Mucosa of stomach (tissue), 1 donor: ENCODE data around the gene SPEG.

Experiments used
- H3K27me3 ChIP-seq: one replicate; pipeline ENCODE4 v1.7.0; 2013; ENCODE audit warnings: mild to moderate bottlenecking, low read length; ENCODE audit not compliant: control insufficient read depth, insufficient read depth
- H3K36me3 ChIP-seq: one replicate; pipeline ENCODE4 v1.7.0; 2013; ENCODE audit warnings: low read length; ENCODE audit not compliant: control insufficient read depth, insufficient read depth
- H3K4me1 ChIP-seq: one replicate; pipeline ENCODE4 v1.7.0; 2013; ENCODE audit warnings: mild to moderate bottlenecking, low read length; ENCODE audit not compliant: control insufficient read depth, insufficient read depth
- H3K4me3 ChIP-seq: one replicate; pipeline ENCODE4 v1.7.0; 2013; ENCODE audit warnings: low read length
- H3K9ac ChIP-seq: one replicate; pipeline ENCODE4 v1.7.0; 2013; ENCODE audit warnings: mild to moderate bottlenecking, low read length, moderate library complexity
- H3K9me3 ChIP-seq: one replicate; pipeline ENCODE4 v1.7.0; 2013; ENCODE audit warnings: mild to moderate bottlenecking, low read length, moderate library complexity; ENCODE audit not compliant: control insufficient read depth
- donor health status: Pancreatic carcinoma.

The SPEG gene

DNA sequence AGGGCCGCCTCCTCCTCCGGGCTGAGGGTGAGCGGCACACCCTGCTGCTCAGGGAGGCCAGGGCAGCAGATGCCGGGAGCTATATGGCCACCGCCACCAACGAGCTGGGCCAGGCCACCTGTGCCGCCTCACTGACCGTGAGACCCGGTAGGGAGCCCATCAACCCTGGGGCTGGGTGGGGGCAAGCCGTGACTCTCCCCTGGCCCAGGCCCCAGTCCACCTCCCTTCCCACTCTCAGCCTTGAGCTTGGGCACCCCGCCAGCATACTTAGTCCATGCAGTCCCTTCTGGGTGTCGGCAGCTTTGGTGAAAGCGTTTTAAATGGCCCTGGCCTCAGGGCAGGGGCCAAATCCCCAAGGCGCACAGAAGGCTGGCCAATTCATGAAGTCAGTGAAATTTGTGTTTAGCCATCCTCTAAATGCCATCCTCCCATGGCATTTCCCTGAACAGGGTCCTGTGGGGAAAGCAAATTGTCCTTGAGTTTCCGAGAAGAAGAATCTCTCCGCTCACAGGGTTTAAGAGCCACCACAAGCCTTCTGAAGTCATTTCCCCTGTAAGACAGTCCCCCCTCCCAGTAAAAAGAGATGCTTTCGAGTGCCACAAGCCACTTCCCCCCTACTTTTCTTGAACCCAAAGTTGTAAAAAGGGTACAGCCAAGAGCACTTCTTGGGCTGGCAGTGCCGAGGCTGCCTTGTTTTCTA is 17.2 kb downstream of the SPEG start:
- Histone ChIP-seq H3K4me1 (peaks cover 5% of the 10 kb centered on the region), H3K9ac (no peak overlapping the region), H3K9me3 (no peaks in the 10 kb centered on the region), H3K27me3 (peaks cover 46% of the 10 kb centered on the region), H3K4me3 (no peak overlapping the region), H3K36me3 (no peaks in the 10 kb centered on the region)

DNA sequence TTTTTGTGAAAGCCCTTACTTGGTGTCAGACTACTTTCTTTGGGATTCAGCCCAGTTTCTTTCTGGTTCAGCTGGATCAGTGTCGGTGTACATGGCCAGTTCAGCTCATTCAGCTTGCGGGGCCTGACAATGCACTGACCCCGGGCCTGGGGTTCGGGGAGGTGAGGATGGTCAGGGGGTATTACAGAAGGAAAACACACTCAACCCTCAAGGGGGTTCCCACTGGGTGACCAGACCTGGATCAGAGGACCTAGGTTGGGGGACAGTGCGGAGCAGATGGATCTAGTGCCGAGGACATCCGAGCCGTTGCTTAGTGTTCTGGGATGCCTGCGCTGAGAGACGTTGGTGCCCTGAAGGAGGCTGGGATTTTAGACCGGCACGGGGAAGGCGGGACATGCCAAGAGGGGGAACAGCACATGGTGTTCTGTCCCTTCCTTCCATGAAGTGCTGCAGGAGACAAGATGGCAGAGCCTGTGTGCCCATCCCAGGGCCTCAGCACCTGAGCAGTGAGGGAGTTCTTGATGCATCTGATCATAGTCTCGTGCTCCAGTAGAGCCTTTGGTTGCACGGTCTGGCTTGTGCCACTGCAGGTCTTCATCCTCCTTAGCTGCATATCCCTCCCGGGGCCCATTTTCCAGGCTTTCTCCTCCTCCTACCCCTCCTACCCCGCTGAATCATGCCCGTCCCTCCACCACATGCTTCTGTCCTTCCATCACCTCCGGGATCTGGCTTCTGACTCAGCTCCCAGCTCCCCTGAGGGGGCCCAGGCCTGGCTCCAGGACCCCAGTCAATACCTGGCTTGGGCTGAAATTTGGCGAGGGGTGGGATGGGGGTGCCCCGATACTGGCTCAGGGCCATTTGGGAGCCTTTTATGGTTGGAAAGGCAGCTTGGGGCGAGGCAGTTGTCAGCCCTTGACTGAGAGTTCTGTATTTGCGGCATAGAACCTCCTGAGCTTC is 18.0 kb downstream of the SPEG start:
- Histone ChIP-seq H3K9ac (no peak overlapping the region), H3K4me1 (peaks cover 5% of the 10 kb centered on the region), H3K9me3 (no peaks in the 10 kb centered on the region), H3K36me3 (no peaks in the 10 kb centered on the region), H3K27me3 (peaks cover 38% of the 10 kb centered on the region), H3K4me3 (no peak overlapping the region)

DNA sequence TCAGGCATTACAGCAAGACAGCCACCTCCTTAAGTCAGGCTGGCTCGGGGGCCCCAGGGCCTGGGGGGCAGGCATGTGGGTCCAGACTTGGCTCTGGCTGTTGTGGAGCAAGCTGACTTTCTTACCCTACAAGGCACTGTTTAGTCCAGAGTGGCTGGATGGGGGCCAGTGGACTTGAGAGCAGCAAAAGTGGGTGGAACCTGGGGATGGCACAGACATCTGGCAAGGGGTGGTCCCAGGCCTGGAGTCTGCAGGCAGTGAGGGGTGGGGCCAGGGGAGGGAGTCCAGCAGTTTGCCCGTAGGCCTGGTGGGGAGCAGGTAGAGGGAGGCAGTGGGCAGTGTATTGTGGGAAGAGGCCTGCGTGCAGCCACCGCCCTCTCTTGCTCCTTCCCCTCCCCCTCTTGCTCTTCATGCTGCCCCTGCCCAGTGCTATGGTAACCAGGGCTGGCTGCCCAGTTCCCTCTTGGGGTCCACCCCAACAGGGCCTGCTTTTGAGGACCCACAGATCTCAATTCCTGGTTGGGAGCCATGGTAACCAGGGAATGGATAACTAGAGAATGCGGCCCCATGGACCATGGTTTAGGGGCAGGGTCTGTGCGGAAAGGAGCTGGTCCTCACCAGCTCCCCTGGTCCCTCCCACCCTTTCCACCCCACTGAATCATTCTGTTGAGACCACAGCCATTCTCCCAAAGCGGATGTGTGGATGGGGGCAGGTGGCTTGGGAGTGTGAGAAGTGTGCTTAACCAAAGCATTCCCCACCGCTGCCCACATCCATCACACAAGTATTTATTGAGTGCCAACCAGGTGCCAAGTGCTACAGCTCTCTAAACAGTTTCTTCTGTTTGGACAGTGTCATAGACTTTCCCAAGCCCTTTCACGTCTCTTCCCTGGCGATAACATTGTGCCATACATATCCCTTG is 19.3 kb downstream of the SPEG start:
- Histone ChIP-seq H3K9me3 (no peaks in the 10 kb centered on the region), H3K36me3 (no peaks in the 10 kb centered on the region), H3K9ac (no peak overlapping the region), H3K4me3 (no peak overlapping the region), H3K27me3 (peaks cover 26% of the 10 kb centered on the region), H3K4me1 (peaks cover 5% of the 10 kb centered on the region)

DNA sequence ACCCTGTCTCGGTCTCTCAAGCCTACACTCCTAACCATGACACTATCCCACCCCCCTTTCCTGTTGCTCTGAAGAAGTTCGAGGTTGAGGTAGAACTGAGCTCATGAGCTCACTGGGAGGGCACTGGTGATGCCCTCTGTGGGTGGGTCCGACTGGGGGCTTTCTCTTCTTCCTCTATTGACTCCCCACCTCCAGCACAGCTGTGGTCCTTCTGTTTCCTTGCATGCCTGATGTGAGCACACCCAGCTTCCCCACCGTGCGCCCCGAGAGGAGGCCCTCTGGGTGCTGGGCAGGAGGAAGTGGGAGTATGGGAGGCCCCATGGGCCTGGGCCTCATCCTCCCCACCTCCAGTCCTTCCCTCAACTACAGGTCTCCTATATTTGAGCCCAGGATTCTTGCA is 20.9 kb downstream of the SPEG start:
- Histone ChIP-seq H3K27me3 (peaks cover 20% of the 10 kb centered on the region), H3K4me1 (peaks cover 12% of the 10 kb centered on the region), H3K9ac (no peak overlapping the region), H3K9me3 (no peaks in the 10 kb centered on the region), H3K36me3 (no peaks in the 10 kb centered on the region), H3K4me3 (no peak overlapping the region)

DNA sequence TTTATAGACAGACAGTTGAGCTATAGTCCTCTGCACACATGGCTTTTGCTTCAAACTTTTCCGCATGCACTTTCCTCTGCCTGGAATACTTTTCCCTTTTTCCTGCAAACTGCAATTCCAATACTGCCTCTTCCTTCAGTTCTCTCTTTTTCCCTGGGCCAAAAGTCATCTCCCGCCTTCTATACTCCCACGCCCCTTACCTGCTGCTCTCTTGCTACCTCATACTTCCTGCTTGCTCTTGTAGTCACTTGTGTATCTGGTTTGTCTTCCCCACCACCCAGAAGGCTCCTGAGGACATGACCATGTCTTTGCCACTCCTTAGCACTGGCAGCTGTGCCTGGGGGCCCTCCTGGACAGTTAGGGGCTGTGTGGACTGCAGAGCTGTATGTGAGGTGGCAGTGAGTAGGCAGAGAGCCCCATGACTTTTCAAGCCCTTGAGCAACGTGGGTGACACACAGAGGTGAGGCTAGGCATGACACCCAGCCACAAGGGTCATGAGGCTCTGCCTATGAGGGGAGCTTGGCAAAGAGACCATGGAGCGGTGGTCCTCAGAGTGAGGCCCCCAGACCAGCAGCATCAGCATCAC is 23.2 kb downstream of the SPEG start:
- Histone ChIP-seq H3K27me3 (peaks cover 6% of the 10 kb centered on the region), H3K9me3 (no peaks in the 10 kb centered on the region), H3K4me3 (no peak overlapping the region), H3K36me3 (no peaks in the 10 kb centered on the region), H3K9ac (no peak overlapping the region), H3K4me1 (peaks cover 11% of the 10 kb centered on the region)

DNA sequence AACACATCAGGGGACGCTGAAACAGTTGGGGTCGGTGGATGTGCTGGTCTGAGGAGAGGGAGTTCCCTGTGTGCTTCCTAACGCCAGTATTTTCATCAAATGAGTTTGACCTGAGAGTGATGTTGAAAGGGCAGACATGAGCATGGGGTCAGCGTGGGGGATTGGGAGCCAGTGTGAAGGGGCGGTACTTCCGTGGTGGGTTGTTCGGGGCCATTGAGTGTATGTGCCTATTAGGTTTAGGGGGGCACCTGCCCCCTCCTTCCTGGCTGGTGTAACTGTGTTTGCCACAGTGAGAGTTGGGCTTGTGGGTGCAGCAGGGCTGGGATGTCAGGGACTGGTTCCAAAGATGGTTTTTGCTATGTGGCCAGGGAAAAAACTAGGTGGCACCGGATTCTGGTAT is 24.4 kb downstream of the SPEG start:
- no peak overlapping the region for H3K4me3 ChIP-seq
- no peaks in the 10 kb centered on the region for H3K36me3 ChIP-seq
- peaks cover 6% of the 10 kb centered on the region for H3K27me3 ChIP-seq
- no peak overlapping the region for H3K9ac ChIP-seq
- H3K4me1 ChIP-seq: peaks cover 7% of the 10 kb centered on the region
- H3K9me3 ChIP-seq: no peaks in the 10 kb centered on the region

DNA sequence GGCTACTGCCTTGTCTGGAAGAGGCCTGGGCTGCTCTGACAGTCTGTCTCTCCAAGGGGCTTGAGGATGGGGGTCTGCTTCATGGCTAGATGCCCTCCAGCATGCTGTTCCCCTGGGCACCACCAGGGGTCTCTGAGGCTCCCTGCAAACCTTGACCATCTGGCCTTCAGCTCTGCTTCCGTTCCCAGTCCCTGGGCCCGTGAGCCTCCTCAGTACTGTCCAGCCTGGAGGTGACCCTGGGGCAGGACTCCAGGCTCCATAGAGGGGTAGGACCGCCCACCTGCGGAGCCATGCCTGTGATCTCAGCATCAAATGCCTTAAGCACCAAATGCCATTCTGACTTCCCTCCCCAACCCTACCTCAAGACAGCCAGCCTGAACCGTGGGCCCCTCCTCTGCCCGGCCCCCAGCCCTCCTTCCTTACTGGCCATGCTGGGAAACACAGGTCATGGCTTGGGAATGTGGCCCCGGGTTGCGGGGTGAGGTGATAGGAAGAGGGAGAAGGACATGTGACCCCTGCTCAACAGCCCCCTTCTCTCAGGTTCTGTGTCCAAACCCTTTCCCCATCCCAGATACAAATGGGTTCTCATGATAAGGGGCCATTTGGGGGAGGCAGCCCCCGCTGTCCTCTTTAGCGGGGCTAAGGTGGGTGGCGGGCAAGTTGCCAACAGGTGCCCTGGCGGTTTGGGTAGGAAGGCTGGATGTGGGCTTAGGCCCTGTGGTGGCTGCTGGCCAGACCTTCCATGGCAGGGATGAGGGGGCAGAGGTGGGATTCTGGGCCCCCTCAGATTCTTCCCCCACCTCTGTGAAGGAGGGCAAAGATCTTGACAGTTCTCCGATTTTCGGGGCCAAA is 25.0 kb downstream of the SPEG start:
- peaks cover 6% of the 10 kb centered on the region for H3K27me3 ChIP-seq
- no peak overlapping the region for H3K9ac ChIP-seq
- H3K36me3 ChIP-seq: no peaks in the 10 kb centered on the region
- H3K4me3 ChIP-seq: no peak overlapping the region
- H3K4me1 ChIP-seq: peaks cover 7% of the 10 kb centered on the region
- no peaks in the 10 kb centered on the region for H3K9me3 ChIP-seq

DNA sequence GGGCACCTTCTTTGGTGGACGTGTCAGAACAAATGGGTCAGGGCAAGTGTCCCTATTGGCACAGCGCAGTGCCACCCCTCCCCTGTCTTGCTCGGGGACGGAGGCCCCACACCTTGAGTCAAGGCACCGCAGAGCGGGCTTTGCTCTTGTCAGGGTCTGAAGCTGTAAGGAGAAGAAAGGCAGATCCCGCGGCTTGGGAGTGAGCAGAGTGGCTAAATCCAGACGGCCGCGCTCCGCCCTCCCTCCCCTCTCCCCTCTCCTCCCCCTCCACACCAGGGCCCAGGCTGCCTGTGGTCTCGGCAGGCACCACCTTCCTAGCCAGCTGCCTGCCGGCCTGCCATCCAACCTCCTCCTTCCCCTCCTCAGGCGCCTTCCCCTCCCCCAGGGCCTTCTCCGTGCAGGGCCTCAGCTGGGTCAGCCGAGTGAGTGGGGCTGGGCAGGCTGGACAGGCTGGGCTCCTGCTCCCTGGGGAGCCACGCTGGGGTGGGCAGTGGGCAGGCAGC is 25.8 kb downstream of the SPEG start:
- H3K27me3 ChIP-seq: peaks cover 6% of the 10 kb centered on the region
- no peak overlapping the region for H3K4me3 ChIP-seq
- H3K4me1 ChIP-seq: peaks cover 7% of the 10 kb centered on the region
- H3K9me3 ChIP-seq: no peaks in the 10 kb centered on the region
- no peaks in the 10 kb centered on the region for H3K36me3 ChIP-seq
- H3K9ac ChIP-seq: no peak overlapping the region

DNA sequence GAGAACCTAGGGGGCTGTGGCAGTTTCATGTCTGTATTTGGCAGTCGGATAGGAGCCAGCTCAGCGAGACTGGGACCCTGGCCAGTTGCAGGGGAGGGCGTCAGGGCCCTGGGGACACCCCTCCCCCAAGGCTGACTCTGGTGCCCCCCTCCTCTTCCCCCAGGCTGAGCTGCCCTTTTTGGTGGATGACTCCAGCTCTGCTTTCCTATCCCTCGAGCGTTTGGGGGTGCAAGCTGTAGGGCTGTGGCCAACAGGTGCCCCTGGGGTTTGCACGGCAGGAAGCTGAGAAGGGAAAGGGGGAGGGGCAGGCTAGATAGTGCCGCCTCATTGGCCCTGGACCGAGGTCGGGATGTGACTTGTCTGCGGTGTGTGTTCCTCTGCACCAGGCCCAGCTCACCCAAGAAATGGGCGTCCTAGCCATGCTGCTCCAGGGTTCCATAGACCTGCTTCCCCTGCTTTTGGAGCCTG is 26.4 kb downstream of the SPEG start:
- Histone ChIP-seq H3K27me3 (peaks cover 6% of the 10 kb centered on the region), H3K4me1 (peaks cover 7% of the 10 kb centered on the region), H3K36me3 (no peaks in the 10 kb centered on the region), H3K9ac (no peak overlapping the region), H3K9me3 (no peaks in the 10 kb centered on the region), H3K4me3 (no peak overlapping the region)

DNA sequence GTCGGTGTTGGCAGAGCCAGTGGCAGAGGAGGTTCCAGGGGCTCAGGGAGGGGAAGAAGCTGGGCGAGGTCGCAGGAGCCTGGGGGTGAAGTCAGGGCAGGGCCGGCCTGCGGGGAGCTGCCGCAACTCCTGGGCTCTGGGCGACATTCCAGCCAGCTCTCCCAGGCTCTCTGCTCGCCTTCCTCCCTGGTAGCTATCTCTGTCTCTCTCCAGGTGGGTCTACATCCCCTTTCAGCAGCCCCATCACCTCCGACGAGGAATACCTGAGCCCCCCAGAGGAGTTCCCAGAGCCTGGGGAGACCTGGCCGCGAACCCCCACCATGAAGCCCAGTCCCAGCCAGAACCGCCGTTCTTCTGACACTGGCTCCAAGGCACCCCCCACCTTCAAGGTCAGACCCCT is 27.0 kb downstream of the SPEG start:
- H3K27me3 ChIP-seq: peaks cover 6% of the 10 kb centered on the region
- H3K36me3 ChIP-seq: no peaks in the 10 kb centered on the region
- H3K4me1 ChIP-seq: peaks cover 7% of the 10 kb centered on the region
- no peak overlapping the region for H3K9ac ChIP-seq
- no peaks in the 10 kb centered on the region for H3K9me3 ChIP-seq
- no peak overlapping the region for H3K4me3 ChIP-seq
